Brain microvascular endothelial cell (primary cell): ENCODE results near the gene RPS3.

Experiments
- DNase-seq: peaks from one replicate; pipeline ENCODE4 v3.0.0-alpha.2; 2020
- H3K27ac ChIP-seq: fragments of 250-450 bp; sonication (Bioruptor Pico); 2 replicates; pipeline ENCODE4 v1.5.1; 2020; ENCODE audit warnings: mild to moderate bottlenecking, moderate library complexity
- H3K27me3 ChIP-seq: fragments of 250-450 bp; sonication (Bioruptor Pico); replicated peaks from 2 replicates; pipeline ENCODE4 v1.5.1; 2020; ENCODE audit warnings: mild to moderate bottlenecking
- H3K36me3 ChIP-seq: fragments of 250-450 bp; sonication (Bioruptor Pico); replicated peaks from 2 replicates; pipeline ENCODE4 v1.5.1; 2020; ENCODE audit warnings: mild to moderate bottlenecking
- H3K4me3 ChIP-seq: 2 replicates; pipeline ENCODE4 v1.5.1; 2011; ENCODE audit warnings: low read depth, mild to moderate bottlenecking, control low read depth, low read length, moderate library complexity
- CTCF ChIP-seq: IDR thresholded peaks from 2 replicates; pipeline ENCODE4 v1.5.1; 2011; ENCODE audit warnings: low read depth, mild to moderate bottlenecking, moderate library complexity, low read length, control low read depth, inconsistent platforms; ENCODE audit errors: missing control alignments
- in situ Hi-C: cut with HindIII; loops from 2 replicates; pipeline ENCODE4 v1.10.0; 2017; ENCODE audit warnings: low sequenced_read_pairs, low pct_ligation_motif_present

The RPS3 gene

GRCh38 chr11:75394085-75394840, 5.1 kb upstream of the RPS3 start:
- no peak overlapping the region for H3K4me3 ChIP-seq
- no peaks in the 10 kb centered on the region for H3K27me3 ChIP-seq
- in situ Hi-C loops: no loop called here
- H3K27ac ChIP-seq: no peak overlapping the region
- no peaks in the 10 kb centered on the region for H3K36me3 ChIP-seq
- TF ChIP-seq CTCF: no peak
- no peak for DNase-seq

- Histone ChIP-seq H3K36me3 (peaks cover 36% of the 10 kb centered on the region), H3K27ac (no peak overlapping the region), H3K4me3 (no peak overlapping the region), H3K27me3 (no peaks in the 10 kb centered on the region)
- TF ChIP-seq CTCF: no peak
- no peak for DNase-seq
- in situ Hi-C loops: no loop called here
Observed at GRCh38 chr11:75398906-75399305, 412 bp upstream of the RPS3 start.

- H3K4me3 ChIP-seq: peak overlapping the region; percentile 99
- in situ Hi-C loops: no loop called here
- H3K27ac ChIP-seq: peak overlapping the region; percentile 86
- H3K27me3 ChIP-seq: no peaks in the 10 kb centered on the region
- peaks cover 50% of the 10 kb centered on the region for H3K36me3 ChIP-seq
- no peak for DNase-seq
- TF ChIP-seq CTCF: no peak
Observed at GRCh38 chr11:75400146-75400865, 988 bp downstream of the RPS3 start.

GRCh38 chr11:75402002-75402773, 2.9 kb downstream of the RPS3 start:
- in situ Hi-C loops: no loop called here
- H3K36me3 ChIP-seq: peaks cover 69% of the 10 kb centered on the region
- peak; percentile 19 for TF ChIP-seq CTCF
- no peaks in the 10 kb centered on the region for H3K27me3 ChIP-seq
- peak overlapping the region; percentile 99 for H3K4me3 ChIP-seq
- no peak for DNase-seq
- no peak overlapping the region for H3K27ac ChIP-seq

- Histone ChIP-seq H3K27me3 (no peaks in the 10 kb centered on the region), H3K4me3 (no peak overlapping the region), H3K36me3 (peaks cover 76% of the 10 kb centered on the region), H3K27ac (no peak overlapping the region)
- no peak for DNase-seq
- in situ Hi-C loops: no loop called here
- TF ChIP-seq CTCF: no peak
Observed at GRCh38 chr11:75403037-75403436, 3.7 kb downstream of the RPS3 start.
